Activated CD4-positive, alpha-beta T cell treated with anti-CD3 and anti-CD28 coated beads for 48 hours (primary cell): ENCODE results near the gene POU2AF1.

Source experiments
- DNase-seq: peaks from one replicate; pipeline ENCODE4 v3.0.0-alpha.2; 2020

POU2AF1 gene

DNA sequence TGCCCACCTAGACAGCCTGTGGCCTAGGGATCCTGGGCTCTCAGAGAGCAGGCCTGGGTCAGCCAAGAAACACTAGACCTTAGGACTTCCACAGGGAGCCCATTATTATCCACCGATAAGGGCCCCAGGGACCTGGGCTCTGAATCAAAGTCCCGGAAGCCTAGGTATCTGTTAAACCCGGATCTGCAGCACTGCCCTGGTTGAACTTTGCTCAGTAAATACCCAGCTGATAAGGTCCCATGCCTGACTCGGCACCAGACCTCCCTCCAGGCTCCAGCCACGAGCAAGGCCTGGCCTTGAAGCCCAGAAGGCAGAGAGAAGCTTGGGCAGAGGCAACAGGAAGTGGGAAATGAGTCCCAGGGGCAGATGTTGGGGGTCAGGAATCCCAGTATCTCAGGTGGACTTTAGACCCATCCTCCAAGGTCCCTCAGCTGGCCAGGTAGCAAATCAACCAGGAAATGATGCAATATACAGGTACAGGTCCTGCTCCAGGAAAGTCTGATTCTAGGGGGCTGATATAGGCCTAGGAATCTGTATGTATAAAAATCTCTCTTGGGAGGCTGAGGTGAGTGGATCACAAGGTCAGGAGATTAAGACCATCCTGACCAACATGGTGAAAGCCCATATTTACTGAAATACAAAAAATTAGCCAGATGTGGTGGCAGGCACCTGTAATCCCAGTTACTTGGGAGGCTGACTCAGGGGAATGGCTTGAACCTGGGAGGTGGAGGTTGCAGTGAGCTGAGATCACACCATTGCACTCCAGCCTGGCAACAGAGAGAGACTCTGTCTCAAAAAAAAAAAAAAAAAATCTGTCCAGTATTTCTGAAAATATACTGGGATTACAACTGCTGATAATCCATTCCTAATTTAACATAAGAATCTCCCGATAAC is 18.7 kb downstream of the POU2AF1 start:
- no peak for DNase-seq

GRCh38 chr11:111359223-111360149 is 19.6 kb downstream of the POU2AF1 start:
- DNase-seq, result no peak

DNA sequence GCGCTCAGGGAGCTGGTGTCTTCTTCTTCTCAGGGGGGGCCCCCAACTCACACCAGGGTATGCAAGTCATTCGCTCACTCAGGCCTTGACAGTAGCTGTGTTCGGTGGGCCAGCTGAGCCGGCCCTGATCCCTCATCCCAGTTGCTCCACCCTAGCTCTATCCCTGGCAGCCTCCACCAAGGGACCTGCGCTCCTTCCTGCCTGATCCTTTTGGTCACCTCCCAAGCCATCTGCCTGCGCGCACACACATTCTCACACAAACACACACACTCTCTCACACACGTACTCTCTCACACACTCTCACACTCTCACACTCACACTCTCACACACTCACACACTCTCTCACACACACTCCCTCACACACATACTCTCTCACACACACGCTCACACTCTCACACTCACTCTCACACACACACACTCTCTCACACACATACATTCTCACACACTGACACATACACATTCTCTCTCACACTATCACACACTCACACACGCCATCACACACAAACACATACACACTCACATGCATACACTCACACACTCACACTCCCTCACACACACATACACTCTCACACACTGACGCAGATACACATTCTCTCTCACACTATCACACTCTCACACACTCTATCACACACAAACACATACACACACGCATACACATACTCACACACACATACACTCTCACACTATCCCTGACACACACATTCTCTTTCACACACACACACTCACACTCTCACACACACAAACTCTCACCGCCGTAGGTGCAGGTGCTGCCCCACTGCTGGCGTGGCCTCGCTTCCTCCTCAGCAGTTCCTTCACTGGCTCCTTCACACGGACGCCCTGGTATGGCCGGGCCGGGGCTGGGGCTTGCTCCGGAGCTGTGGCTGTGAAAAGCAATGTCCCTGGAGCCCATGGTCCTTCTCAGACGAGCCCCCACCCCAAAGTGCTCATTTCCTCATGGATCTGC is 20.8 kb downstream of the POU2AF1 start:
- DNase-seq, result no peak

DNA sequence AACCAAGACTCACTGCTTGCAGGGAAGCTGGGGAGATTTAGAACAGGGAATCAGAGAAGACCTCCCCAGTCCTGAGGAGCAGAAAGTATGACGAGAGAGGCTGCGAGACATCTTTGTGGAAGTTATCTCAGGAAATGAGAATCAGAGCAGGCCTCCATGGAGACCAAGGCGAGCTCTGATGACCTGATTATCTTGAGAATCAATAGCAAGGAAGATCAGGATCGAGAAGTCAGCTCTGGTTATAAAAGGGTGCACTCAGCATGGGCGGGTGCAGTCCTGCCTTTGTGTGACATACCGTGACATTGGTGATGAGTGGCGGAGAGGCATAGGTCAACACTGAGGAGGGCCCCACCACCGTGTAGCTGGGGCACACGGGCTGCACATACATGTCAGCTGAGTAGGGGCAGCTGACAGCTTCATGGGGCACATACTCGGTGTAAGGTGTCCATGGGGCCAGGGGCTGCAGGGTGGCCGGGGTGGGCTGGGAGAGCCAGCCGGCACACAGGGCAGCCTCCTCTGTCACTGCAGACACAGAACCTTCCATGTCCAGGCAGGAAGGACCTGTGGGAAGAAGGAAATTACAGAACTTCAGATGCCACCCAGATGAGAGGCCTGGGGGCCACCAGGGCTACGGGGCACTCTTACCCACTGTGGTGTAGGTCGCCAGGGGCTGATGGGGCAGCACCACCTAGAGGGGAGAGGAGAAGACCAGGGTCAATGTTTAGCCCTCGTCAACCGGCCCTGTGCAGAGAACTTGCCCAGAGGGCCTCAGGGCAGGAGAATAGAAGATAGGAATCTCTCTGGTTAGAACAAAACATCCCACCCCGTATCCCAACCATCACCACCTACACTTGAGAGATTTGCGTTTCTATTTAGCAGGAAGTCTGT is 21.7 kb downstream of the POU2AF1 start:
- no peak for DNase-seq

GRCh38 chr11:111356660-111357048 is 22.4 kb downstream of the POU2AF1 start:
- DNase-seq, result no peak

DNA sequence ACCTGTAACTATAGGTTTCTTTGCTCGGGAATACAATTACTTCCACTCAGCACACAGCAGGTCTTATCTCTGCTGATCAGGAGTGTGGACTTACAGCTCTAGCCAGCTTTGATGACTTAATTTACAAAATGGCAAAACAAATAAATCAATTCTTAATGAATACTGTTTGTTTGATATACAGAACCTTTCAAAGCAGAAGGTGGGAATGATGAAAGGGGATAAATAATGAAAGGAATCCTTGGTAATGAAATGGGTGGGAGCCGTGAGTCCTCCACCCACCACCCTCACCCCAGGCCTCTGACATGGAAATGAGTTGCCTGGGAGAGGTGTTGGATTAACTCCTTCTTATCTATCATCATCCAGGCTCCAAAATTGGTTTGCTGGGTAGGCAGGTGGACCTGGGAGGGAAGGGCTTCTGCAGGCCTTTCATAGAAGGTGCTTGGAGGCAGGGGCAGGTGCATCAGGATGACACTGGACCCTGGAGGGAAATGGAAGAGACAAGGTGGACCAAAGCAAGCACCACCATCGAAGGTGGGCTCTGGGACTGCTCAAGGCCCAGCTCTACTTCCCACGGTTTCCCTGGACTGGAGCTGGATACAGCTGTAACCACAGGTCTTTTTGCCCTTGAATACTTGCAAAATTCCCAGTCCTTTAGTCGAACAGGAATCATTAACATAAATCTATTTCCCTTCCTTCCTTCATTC is 23.0 kb downstream of the POU2AF1 start:
- DNase-seq, result no peak

DNA sequence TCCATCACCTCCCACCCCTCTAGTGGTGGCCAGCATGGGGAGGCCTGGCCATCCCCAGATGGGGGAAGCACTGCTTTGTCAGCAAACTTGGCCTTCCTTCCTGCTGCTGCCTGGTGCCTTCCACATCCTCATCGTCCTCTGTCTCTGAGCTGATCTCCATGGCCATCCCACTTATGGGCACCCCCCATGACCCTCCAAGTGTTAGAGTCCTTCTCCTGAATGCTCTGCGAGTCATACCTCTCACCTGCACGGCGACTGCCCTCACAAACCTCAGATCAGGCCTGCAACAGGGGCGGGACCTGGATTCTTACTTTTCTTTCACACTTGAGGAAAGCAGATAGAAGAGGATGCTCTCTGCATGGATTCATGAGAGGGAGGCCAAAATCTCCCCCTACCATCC is 24.0 kb downstream of the POU2AF1 start:
- DNase-seq, result no peak

GRCh38 chr11:111354601-111354891 is 24.5 kb downstream of the POU2AF1 start:
- DNase-seq, result no peak

DNA sequence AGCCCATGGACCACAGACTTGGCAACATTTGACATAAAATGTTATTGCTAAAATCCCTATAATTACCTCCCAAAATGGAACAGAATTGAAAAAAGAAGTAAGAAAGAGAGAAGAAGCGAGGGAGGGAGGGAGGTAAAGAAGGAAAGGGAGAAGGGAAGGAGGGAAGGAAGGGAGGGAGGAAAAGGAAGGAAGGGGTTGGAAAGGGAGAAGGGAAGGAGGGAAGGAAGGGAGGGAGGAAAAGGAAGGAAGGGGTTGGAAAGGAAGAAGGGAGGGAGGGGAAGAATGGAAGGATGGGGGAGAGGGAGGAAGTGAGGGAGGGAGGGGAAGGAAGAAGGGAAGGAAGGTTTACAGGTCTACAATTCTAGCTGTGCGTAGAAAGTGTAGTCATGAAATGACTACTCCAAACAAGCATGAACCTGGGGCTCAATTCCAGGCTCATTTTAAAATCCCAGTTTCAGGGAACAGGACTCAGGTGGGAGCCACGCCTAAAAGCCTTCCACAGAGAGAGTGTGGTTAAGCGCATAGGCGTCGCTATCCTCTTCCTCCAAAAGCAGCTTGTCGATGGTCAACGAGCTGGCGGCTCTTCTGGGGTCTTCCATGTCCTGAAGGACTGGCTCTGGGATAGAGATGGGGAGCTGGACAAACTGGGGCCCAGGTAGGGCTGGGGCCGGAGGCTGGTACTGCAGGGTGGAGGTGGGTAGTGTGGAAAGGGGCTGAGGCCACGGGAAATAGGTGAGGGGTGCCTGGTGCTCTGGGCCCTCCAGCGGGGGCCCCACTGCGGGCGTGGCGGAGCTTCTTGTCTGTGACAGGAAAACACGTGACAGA is 25.1 kb downstream of the POU2AF1 start:
- no peak for DNase-seq

GRCh38 chr11:111352935-111353710 is 26.0 kb downstream of the POU2AF1 start:
- no peak for DNase-seq

DNA sequence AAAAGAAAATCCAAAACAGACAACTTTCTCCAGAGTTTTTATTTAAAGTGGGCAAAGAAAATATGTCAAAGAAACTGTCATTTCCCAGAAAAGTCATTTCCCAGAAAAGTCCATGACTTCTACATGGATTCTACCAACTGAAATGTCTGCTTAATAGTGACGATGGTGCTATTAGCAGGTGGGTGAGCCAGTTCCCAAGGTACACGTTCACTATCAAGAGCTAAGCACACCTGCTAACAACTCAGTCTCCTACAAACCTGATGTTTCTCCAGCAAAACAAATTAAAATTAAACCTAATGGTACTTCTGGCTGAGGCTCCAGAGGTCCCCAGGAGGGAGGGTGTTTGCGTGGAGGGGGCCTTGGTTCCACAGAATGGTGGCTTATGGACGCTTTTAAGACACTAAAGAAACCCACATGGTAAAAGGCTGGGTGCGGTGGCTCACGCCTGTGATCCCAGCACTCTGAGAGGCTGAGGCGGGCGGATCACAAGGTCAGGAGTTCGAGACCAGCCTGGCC is 26.8 kb downstream of the POU2AF1 start:
- no peak for DNase-seq

GRCh38 chr11:111351374-111352055 is 27.6 kb downstream of the POU2AF1 start:
- DNase-seq, result no peak

DNA sequence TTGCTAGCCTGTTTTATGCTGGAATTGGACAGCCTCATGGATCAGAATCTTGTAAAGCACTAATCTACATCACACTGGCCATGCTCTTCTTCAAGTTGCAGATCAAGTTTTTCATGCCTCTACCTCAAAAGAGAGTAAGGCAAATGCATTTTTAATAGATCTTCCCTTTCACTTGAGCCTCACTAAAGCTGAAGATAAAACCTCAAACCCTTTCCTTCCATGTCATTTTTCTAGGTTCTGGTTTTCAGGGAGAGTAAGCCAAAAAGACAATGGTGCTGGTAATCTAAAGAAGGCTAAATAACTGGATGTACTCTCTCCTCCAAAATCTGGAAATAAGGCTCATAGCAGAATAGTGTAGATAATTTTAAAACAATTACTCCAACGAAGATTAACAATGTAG is 28.3 kb downstream of the POU2AF1 start:
- no peak for DNase-seq

- no peak for DNase-seq
Measured at GRCh38 chr11:111349191-111349695, 29.8 kb downstream of the POU2AF1 start.

GRCh38 chr11:111348147-111348546 is 30.9 kb downstream of the POU2AF1 start:
- no peak for DNase-seq

- DNase-seq, result no peak
Measured at GRCh38 chr11:111347723-111348115, 31.4 kb downstream of the POU2AF1 start.

DNA sequence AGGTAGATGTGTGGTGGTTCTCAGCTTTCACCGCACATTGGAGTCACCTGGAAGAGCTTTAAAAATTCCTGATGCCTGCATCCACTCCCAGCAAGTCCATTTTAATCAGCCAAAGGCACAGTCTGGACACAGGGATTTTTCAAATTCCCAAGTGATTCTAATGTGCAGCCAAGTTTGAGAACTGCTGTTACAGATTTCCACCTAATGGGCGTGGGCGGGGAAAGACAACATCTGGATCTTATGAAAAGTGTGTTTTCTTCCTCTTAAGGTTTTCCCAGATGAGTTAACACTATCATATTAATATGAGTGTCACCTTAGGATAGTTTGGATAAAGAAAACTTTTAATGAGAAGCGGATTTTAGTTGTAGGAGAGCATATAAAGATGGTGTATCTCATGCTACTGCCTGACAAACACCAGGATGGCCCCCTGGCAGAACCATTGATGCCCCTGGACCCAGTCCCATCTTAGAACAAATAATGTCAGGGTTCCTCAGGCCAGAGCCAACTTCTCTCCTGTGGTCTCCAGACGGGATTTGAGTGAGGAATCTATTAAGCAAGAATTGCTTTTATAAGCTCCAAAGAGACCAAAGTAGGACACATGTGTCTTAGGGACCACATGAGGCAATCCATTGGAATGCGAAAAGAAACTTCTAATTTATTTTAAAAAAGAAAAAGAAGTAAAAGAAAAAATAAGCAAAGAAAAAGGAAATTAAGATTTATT is 31.9 kb downstream of the POU2AF1 start:
- DNase-seq, result no peak

- DNase-seq, result no peak
Measured at GRCh38 chr11:111344032-111344431, 35.0 kb downstream of the POU2AF1 start.
